Subcutaneous abdominal adipose tissue (tissue), 5 donors: ENCODE results near the gene CDC14A.
"Not testable (repeated sequence)": the region's sequence is repeated elsewhere in the genome, so short reads cannot be mapped to it uniquely, and the experiment has no call there.

ENCODE experiments used
- H3K27ac ChIP-seq: one replicate; pipeline ENCODE4 v1.7.0; 2013; ENCODE audit warnings: low read depth, mild to moderate bottlenecking, inconsistent platforms, low read length, moderate library complexity
- H3K27me3 ChIP-seq, 5 donors: one replicate each; pipeline ENCODE4 v1.7.0; 2013; ENCODE audit warnings: low read length in 5 of 5, inconsistent platforms in 1 of 5; ENCODE audit not compliant: control insufficient read depth in 5 of 5, insufficient read depth in 4 of 5
- H3K36me3 ChIP-seq, 5 donors: one replicate each; pipeline ENCODE4 v1.7.0; 2013; ENCODE audit warnings: low read length in 5 of 5; ENCODE audit not compliant: control insufficient read depth in 5 of 5, insufficient read depth in 5 of 5
- H3K4me1 ChIP-seq, 5 donors: one replicate each; pipeline ENCODE4 v1.7.0; 2013; ENCODE audit warnings: low read length in 5 of 5, mild to moderate bottlenecking in 3 of 5, moderate library complexity in 1 of 5; ENCODE audit not compliant: control insufficient read depth in 5 of 5, insufficient read depth in 5 of 5
- H3K4me3 ChIP-seq, 5 donors: one replicate each; pipeline ENCODE4 v1.7.0; 2013; ENCODE audit warnings: low read length in 5 of 5, low read depth in 1 of 5
- H3K9ac ChIP-seq, 5 donors: one replicate each; pipeline ENCODE4 v1.7.0; 2013; ENCODE audit warnings: low read length in 5 of 5, mild to moderate bottlenecking in 4 of 5, moderate library complexity in 3 of 5
- H3K9me3 ChIP-seq, 5 donors: one replicate each; pipeline ENCODE4 v1.7.0; 2013; ENCODE audit warnings: low read length in 5 of 5; ENCODE audit not compliant: control insufficient read depth in 5 of 5
- donor health status: healthy.
- donor health status: healthy.
- donor health status: healthy.
- donor health status: healthy.
- donor health status: healthy.

CDC14A gene

DNA sequence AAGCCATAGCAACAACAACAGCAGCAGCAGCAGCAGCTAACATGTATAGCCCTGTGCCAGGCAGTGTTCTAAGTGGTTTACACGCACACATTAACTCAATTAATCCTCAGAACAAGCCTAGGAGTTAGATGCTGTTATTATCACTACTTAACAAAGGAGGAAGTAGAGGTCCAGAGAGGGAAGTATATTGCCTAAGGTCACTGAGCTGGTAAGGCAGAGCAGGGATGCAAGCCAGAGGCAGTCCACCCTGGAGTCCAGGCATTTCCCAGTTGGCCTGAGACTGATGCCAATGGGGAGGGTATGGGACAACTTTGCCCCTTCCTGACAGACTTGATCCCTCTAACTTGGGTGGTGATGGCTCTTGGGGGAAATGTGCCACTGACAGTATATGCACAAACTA lies 6.8 kb downstream of the CDC14A start:
- H3K9ac ChIP-seq = no peak overlapping the region
- H3K27ac ChIP-seq = no peak overlapping the region
- H3K4me3 ChIP-seq = no peak overlapping the region
- no peaks in the 10 kb centered on the region for H3K9me3 ChIP-seq
- H3K4me1 ChIP-seq = peaks cover under 1 to 21% (median 17%) of the 10 kb centered on the region in 5 donors
- no peaks in the 10 kb centered on the region for H3K27me3 ChIP-seq
- peaks cover 0 to 3% (median 0%) of the 10 kb centered on the region in 5 donors for H3K36me3 ChIP-seq

DNA sequence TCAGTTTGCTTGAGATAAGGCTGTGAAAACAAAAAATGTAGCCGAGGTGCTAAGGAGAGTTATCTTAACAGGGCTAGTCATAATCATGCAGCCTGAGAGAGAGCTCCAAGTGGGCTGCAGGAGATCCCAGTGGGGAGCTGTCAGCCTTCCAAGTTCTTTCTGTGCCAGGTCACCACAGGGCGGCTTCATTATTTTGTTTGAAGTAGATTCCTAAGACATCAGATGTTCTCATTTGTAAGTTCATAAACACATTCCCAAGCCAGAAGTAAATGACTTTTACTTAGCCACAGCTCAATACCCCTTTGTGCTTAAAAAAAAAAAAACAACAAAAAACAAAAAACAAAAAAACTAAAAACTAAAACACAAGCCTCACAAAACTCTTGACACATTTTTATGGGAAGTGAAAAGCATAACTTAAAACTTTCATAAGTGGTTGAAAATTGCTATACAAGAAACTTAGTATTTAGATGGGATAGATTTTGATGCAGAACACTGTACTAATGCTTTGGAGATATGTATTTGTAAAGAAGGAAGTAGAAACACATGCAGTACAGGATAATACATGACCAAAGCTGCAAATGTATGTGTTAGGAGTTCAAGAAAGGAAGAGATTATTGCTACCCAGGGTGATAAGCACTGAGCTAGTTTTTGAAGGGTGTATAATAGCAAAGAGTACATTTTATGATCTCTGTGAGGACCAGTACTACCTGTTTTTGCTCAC lies 8.6 kb downstream of the CDC14A start:
- H3K9me3 ChIP-seq = no peaks in the 10 kb centered on the region
- H3K27me3 ChIP-seq = no peaks in the 10 kb centered on the region
- H3K9ac ChIP-seq = no peak overlapping the region
- H3K36me3 ChIP-seq = peaks cover 0 to 4% (median 0%) of the 10 kb centered on the region in 5 donors
- H3K4me3 ChIP-seq = no peak overlapping the region
- H3K4me1 ChIP-seq = peaks cover 0 to 18% (median 13%) of the 10 kb centered on the region in 5 donors
- no peak overlapping the region for H3K27ac ChIP-seq

DNA sequence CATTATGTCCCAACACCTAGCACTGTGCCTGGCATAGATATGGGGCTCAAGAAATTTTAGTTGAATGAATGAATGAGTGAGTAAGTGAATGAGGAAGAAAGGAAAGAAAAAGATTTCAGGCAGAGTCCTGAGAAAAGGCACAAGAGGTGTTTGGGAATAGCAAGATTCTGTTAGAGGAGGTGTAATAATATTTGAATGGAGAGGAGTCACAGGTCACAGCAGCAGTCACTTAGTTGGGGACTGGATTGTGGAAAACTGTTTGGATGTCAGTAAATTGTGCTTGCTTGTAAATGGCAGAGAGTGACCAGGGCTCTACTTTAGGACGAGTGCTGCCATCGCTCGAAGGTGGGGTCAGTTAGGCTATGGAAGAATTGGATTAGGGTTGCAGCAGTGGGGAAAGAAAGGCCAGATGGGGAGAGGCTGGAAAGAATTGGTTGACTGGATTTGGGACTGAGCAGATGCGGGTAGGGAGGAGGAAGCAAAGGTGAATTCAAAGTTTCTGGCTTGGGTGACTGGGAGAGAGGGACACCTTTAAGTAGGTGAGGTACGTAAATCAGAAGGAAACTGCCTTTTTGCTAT lies 9.3 kb downstream of the CDC14A start:
- Histone ChIP-seq H3K9ac (no peak overlapping the region), H3K9me3 (no peaks in the 10 kb centered on the region), H3K4me3 (no peak overlapping the region), H3K36me3 (peaks cover 0 to 4% (median 0%) of the 10 kb centered on the region in 5 donors), H3K27me3 (no peaks in the 10 kb centered on the region), H3K27ac (no peak overlapping the region), H3K4me1 (peaks cover 0 to 18% (median 13%) of the 10 kb centered on the region in 5 donors)

DNA sequence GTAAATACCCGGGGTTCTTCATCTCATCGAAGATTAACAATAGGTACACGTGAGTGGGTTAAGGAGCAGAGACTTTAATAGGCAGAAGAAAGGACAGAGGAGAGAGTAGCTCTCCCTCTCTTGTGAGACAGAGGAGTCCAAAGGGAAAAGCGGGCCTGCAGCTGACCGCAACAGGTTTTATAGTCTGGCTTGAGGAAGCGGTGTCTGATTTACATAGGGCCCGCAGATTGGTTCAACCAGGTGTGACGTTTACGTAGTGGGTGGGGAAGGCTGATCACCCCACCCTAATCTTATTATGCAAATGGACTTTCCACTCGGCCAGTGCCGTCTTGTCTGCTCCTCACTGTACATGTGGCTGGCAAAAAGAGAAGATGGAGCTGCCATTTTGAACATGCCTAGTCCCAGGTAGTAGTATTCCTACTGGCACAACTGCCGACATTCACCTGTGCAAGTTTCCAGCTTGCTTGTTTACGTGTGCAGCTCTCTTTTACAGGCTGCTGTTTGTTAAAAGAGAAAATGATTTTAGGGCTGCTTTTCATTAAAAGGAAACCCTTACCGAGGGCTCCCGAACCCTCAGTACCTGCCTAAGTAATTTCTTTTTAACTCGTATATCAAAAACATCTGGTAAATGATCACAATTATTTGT lies 10.6 kb downstream of the CDC14A start:
- peaks cover 0 to 4% (median 0%) of the 10 kb centered on the region in 5 donors for H3K36me3 ChIP-seq
- no peak overlapping the region for H3K9ac ChIP-seq
- no peak overlapping the region for H3K4me3 ChIP-seq
- no peaks in the 10 kb centered on the region for H3K27me3 ChIP-seq
- no peak overlapping the region for H3K27ac ChIP-seq
- H3K4me1 ChIP-seq = peaks cover 0 to 18% (median 13%) of the 10 kb centered on the region in 5 donors
- no peaks in the 10 kb centered on the region for H3K9me3 ChIP-seq

DNA sequence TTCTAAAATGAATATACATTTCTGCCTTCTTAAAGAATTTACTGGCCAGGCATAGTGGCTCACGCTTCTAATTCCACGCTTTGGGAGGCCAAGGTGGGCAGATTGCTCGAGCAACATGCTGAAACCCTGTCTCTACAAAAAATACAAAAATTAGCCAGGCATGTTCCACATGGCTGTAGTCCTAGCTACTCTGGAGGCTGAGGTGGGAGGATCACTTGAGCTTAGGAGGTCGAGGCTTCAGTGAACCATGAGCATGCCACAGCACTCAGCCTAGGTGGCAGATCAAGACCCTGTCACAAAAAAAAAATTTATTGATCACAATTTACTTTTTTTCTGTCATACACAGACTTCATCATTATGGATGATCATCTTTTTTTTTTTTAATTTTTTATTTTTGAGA lies 11.5 kb downstream of the CDC14A start:
- no peaks in the 10 kb centered on the region for H3K9me3 ChIP-seq
- H3K27ac ChIP-seq = no peak overlapping the region
- H3K9ac ChIP-seq = no peak overlapping the region
- H3K27me3 ChIP-seq = no peaks in the 10 kb centered on the region
- peaks cover 0 to 18% (median 13%) of the 10 kb centered on the region in 5 donors for H3K4me1 ChIP-seq
- peaks cover 0 to 4% (median 0%) of the 10 kb centered on the region in 5 donors for H3K36me3 ChIP-seq
- H3K4me3 ChIP-seq = no peak overlapping the region

DNA sequence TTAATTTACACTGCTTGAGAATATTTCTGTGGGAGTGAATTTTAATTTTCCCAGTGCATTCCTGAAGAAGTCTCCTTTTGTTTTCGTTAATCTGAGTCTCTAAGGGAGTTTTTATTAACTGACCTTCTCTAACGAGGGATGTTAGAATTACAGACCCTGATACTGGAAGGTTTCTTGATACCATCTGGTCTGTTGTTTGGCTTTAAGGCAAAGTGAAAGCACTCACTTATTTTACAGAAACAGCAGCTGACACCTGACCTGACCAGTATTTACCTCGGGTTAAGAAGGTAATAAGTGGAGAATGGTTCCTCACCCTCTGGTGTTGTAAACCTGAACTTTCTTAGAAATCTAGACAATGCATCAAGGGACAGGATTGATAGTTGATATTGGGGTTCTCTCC lies 12.4 kb downstream of the CDC14A start:
- H3K36me3 ChIP-seq = peaks cover 0 to 4% (median 0%) of the 10 kb centered on the region in 5 donors
- H3K9ac ChIP-seq = no peak overlapping the region
- no peaks in the 10 kb centered on the region for H3K27me3 ChIP-seq
- no peak overlapping the region for H3K27ac ChIP-seq
- H3K4me1 ChIP-seq = peaks cover 0 to 18% (median 13%) of the 10 kb centered on the region in 5 donors
- H3K9me3 ChIP-seq = no peaks in the 10 kb centered on the region
- H3K4me3 ChIP-seq = no peak overlapping the region

DNA sequence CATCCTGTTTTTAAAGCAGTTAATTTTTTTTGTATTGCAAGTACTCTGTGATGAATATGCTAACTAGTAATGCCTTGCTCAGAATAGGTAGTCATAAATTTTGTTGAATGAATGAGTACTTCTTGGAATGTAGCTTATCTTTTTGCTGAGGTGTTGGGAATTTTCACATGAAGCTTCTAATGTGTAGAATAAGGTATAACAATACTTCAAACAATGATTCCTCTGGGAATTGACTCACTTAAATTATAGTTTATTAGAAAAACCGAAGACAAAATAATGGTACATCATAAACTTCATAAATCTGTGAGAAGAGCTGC lies 13.9 kb downstream of the CDC14A start:
- peaks cover 0 to 4% (median 0%) of the 10 kb centered on the region in 5 donors for H3K36me3 ChIP-seq
- no peaks in the 10 kb centered on the region for H3K9me3 ChIP-seq
- H3K4me3 ChIP-seq = no peak overlapping the region
- no peak overlapping the region for H3K27ac ChIP-seq
- peaks cover 0 to 7% (median 2%) of the 10 kb centered on the region in 5 donors for H3K4me1 ChIP-seq
- no peak overlapping the region for H3K9ac ChIP-seq
- no peaks in the 10 kb centered on the region for H3K27me3 ChIP-seq

DNA sequence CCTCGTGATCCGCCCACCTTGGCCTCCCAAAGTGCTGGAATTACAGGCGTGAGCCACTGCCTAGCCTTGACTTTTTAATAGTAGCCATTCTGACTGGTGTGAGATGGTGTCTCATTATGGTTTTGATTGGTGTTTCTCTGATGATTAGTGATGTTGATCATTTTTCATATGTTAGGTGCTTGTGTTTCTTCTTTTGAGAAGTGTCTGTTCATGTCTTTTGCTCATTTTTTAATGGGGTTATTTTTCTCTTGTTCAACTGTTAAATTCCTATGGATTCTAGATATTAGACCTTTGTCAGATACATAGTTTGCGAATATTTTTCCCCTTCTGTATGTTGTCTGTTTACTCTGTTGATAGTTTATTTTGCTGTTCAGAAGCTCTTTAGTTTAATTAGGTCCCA lies 17.0 kb downstream of the CDC14A start:
- H3K27me3 ChIP-seq, H3K9me3 ChIP-seq, H3K9ac ChIP-seq, H3K27ac ChIP-seq, H3K4me1 ChIP-seq, H3K36me3 ChIP-seq, H3K4me3 ChIP-seq: not testable (repeated sequence)

DNA sequence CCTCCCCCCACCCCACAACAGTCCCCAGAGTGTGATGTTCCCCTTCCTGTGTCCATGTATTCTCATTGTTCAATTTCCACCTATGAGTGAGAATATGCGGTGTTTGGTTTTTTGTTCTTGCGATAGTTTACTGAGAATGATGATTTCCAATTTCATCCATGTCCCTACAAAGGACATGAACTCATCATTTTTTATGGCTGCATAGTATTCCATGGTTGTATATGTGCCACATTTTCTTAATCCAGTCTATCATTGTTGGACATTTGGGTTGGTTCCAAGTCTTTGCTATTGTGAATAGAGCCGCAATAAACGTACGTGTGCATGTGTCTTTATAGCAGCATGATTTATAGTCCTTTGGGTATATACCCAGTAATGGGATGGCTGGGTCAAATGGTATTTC lies 21.6 kb downstream of the CDC14A start:
- not testable (repeated sequence) for H3K4me3 ChIP-seq, H3K9me3 ChIP-seq, H3K4me1 ChIP-seq, H3K27ac ChIP-seq, H3K36me3 ChIP-seq, H3K9ac ChIP-seq, H3K27me3 ChIP-seq

DNA sequence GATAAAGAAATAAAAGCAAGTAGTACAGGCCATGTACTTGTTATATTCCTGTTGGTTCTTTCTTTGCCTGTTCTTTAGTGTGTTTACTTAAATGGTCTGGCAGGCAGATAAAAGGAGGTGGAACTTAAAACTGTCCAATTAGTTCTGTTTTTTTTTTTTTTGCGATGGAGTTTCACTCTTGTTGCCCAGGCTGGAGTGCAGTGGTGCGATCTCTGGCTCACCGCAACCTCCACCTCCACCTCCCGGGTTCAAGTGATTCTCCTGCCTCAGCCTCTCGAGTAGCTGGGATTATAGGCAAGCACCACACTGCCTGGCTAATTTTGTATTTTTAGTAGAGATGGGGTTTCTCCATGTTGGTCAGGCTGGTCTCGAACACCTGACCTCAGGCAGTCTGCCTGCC lies 24.6 kb downstream of the CDC14A start:
- H3K9ac ChIP-seq, H3K9me3 ChIP-seq, H3K4me1 ChIP-seq, H3K27me3 ChIP-seq, H3K4me3 ChIP-seq, H3K36me3 ChIP-seq, H3K27ac ChIP-seq: not testable (repeated sequence)
